Gastroesophageal sphincter (tissue), 3 donors: ENCODE data around the gene PHF5A.

Experiments used
- CTCF ChIP-seq, 4 experiments: fragments of 200-600 bp in 2 of 4; fragments of 450-650 bp in 2 of 4; sonication (generic) in 1 of 4; IDR thresholded peaks; one replicate each; pipeline ENCODE4 v1.5.1; 2017 to 2019; ENCODE audit warnings: antibody characterized with exemption in 4 of 4, mild to moderate bottlenecking in 2 of 4, moderate library complexity in 2 of 4
- EP300 ChIP-seq: sonication (generic); formaldehyde crosslinking; IDR thresholded peaks from one replicate; pipeline ENCODE4 v1.6.1; 2017; ENCODE audit warnings: antibody characterized with exemption, mild to moderate bottlenecking
- POLR2A ChIP-seq, 2 donors: fragments of 450-650 bp; IDR thresholded peaks; one replicate each; pipeline ENCODE4 v1.6.1; 2017; ENCODE audit warnings: antibody characterized with exemption in 2 of 2, mild to moderate bottlenecking in 2 of 2, moderate library complexity in 1 of 2

- TF ChIP-seq POLR2A (IDR thresholded peaks at IDR 0.05) (no peak), CTCF (IDR thresholded peaks at IDR 0.05) (no peak), EP300 (no peak)
Observed at GRCh38 chr22:41512421-41513194, 44.1 kb upstream of the PHF5A start.
